HG02870 (cell line): ENCODE results near the gene PDE2A.

ENCODE experiments used
- ATAC-seq: cut with Tn5 transposase; IDR thresholded peaks from one replicate; pipeline ENCODE4 v1.9.1; 2021; ENCODE audit warnings: mild to moderate bottlenecking, moderate library complexity; ENCODE audit not compliant: unreplicated experiment

Gene PDE2A

GRCh38 chr11:72661486-72661885 is 12.7 kb downstream of the PDE2A start:
- no peak for ATAC-seq

- no peak for ATAC-seq
These were observed 15.1 kb downstream of the PDE2A start for GRCh38 chr11:72658989-72659640.

DNA sequence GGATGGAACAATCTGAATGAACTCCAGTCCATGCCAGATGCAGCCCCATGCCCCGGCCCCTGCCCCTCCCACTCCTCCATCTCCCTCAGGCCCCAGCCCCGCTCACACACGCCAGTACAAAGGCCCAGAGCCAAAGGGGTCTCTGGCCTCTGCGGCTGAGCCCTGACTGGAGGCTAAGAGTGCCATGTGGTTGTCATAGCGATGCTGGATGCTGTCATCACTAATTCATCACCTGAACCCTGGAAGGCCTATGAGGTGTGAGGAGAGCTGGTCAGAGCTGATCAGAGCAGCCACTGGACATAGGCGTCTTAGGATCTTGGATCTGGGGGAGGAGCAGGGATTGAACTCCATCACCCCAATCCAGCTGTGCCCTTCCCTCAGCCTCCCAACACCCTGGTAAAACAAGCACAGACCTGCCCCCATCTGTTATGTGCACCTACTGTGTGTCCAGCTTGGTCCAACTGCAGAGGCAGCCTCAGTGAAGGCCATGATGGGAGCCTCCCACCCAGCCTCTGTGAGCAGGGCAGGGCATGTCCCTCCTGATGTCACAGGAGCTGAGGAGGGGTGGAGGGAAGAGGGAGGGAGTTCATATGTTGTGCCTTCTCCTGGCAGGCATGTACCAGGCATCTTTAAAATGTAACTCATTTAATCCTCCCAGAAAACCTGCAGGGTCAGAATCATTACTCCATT is 16.7 kb downstream of the PDE2A start:
- no peak for ATAC-seq

- ATAC-seq, result no peak
These were observed 18.2 kb downstream of the PDE2A start for GRCh38 chr11:72655896-72656464.

GRCh38 chr11:72655014-72655413 is 19.2 kb downstream of the PDE2A start:
- ATAC-seq, result no peak

GRCh38 chr11:72653649-72654048 is 20.6 kb downstream of the PDE2A start:
- no peak for ATAC-seq

DNA sequence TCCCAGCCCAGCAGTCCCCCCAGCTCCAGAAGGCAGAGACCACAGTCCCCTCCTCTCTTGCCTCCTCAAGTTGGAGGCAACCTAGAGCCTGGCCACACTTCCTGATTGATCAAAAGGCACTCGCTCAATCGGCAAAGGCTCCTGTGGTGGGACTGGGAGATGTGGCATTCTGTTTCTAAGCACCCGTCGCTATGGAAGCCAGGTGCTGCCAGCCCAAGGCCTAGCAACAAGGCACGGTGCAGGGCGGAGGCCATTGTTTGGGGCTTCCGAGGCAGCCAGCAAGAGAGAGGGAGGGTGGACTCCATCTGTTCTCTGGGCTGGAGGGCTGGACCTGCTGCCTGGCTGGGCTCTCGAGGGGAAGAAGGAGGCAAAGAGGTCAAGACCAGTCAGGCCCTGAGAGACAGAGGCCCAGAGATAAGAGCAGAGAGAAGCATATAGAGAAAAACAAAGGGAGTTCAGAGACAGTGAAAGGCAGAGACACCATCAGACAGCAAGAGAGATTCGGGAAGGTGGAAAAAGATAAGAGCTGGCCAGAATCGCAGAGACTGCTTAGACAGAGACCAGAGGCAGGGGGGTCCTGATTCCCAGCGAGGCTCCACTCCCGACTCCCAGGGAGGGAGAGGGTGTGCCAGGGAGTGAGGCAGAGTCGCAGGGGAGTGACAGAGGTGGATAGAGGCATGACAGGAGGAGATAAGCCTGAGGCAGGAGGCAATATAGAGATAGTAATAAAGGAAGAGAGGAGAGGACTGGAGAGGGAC is 21.2 kb downstream of the PDE2A start:
- ATAC-seq, result no peak

GRCh38 chr11:72652133-72652532 is 22.1 kb downstream of the PDE2A start:
- no peak for ATAC-seq

DNA sequence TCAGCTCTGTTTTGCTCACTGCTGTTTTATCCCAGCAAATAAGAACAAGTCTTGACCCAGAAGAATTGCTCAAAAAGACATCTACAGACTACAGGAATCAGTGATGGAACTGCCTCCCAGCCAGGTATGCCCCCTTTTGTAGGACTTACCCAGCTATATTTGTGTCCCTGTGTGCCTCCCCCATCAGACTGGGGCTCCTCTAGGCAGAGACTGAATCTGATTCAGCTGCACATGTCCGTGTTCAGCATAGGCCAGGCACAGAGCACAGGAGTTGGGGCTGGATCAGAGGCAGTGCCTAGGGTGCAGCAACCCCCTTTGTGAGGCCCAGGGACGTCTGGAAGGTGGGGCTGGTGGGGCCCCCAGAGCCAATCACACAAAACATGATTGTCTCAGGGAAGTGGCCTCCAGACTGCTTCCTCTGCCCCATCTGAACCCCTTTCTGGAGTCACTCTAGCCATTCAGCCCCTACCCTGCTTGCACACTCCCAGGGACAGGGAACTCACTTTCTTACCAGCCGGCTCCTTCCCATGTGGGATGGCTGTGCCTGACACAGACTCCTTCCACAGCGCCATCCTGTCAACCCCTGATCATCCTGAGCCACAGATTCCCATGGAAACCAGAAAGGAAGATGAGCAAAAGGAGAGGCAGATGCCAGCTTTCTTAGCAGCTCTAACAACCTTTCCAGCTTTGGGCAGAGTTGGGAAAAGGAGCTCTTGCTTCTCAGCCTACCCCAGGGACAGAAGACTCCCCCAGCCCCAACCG is 24.8 kb downstream of the PDE2A start:
- ATAC-seq, result no peak

DNA sequence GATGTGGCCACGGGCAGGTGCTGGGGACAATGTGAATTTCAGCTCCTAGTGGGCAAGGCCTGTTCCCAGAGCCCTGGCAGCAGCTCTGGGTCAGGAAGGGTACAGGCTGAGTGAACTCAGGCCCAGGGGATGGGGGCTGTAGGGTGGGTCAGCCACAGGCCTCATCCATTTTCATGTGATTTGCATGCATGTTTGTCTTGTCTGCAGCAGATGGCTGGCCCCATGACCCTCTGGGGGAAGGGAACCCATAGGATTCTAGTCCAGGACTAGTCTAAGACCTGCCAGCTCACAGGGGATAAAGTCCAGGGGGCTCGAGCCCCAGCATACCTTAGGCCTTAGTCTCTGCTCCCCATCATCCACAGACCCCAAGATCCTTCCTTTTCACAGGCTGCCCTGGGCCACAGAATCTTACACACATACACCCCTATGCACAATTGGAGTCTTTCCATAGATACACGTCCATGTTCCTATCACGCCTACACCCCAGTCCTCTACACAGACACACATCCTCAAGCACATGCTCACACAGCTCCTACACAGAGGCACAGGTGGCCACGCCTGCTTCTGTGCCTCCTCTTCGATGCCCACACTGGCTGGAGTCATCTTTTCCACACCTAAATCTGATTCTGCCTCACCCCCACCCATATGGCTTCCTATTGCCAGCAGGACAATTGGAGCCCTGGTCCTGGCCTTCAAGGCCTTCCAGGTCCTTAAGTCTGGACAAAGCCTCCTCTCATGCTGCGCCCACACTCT is 25.7 kb downstream of the PDE2A start:
- ATAC-seq, result no peak

DNA sequence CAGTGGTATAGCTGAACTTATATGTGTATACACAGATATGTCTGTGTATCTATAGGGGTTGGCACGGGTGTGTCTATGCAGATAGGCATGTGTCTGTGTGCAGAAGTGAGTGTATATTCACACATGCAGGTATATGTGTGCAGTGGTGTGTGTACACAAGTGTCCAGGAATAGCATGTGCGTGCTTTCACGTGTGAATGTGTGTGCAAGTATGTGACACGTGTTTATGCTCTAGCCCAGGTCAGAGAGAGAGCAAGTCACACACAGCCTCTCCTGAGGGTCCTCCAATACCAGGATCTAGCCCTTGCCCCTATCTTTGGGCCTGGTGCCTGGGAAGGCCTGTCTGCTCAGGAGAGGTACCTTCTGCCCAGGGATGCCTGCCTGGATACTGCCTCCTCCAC is 26.3 kb downstream of the PDE2A start:
- ATAC-seq, result no peak

DNA sequence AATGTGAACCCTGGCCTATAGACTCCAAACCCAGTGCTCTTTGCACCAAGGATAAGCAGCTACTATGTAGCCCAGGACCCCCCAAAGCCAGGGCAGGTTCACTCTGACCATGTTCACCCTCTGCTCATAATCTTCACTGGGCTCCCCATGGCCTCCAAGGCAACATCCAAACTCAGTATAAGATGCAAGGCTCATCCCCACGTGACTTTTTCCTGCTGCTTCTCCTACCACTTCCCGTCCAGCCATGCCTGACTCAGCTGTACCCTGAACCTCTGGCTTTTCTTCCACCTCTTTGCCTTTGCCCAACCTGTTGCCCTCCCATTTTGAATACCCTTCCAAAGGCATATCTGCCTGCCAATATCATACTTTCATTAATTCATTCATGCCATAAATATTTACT is 27.8 kb downstream of the PDE2A start:
- ATAC-seq, result no peak

DNA sequence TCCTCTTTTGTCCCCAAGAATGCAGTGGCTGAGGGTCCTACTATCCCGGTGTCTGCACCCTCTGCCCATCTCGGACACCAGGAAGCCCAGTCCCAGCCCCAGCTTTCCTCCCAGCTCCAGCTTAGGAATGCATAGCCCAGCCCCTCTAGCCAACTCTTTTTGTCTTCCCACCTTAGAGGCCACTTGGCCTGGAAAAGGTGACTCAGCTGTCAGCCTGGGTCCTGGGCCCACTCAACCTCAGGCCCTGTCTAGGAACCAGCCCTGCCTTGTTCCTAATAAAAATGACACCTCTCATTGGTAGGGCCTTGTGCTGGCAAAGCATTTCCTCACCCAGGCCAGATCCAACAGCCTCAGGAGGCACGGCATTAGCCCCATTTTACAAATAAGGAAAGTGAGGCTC is 28.2 kb downstream of the PDE2A start:
- no peak for ATAC-seq

DNA sequence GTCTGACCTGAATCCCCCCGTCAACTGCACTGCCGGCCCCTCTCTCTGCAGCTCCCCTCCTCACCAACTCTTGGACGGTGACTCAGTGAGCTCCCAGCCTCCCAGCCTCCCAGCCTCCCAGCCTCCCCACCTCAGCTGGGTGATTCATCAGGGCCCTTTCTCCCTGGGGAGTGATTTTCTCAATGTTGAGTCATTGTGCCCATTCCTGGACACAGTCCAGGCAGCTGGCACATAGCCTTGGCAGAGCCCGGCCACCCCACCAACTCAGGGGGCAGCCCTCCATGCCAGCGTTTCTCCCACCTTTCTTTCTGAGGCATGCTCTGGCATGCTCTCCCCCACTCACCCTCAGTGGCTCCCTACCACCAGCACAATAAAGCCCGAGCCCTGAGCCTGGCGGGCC is 30.7 kb downstream of the PDE2A start:
- ATAC-seq, result no peak

DNA sequence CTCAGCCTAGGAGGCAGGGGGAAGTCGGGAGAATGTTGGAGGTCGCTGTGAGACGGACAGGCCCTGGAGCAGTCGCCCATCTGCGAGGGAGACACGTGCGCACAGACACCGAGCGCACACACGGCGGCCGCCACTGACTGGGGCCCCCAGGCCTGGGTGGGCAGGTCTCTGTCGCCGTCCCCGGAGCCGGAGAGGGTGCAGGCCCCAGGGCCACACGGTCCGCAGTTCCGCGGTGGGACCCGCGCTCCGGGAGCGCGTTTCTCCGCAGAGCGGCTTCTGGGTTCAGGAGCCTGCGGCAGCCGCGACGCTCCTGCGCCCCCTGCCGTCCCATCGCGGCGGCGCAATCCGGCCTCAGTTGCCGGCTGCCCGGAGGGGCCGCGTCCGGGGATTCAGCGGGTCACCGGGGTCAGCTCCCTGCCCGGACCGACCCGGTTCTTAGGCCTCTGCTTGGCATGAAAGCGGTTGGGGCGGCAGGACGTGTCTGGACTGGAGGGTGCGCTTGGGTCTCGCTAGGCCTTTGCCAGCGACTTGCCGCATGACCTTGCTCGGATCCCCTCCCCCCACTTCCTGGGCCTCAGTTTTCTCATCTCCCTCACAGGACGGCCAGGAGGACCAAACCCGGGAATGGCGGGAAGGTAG is 31.2 kb downstream of the PDE2A start:
- ATAC-seq, result no peak

GRCh38 chr11:72642043-72642883 is 32.0 kb downstream of the PDE2A start:
- ATAC-seq, result no peak

GRCh38 chr11:72641522-72642042 is 32.6 kb downstream of the PDE2A start:
- ATAC-seq, result no peak

GRCh38 chr11:72639502-72640375 is 34.5 kb downstream of the PDE2A start:
- ATAC-seq, result no peak
